ENCODE results near the gene BCHE. TPM values are rescaled to one million over a fixed set of nuclear protein-coding genes. Genes with fewer than 3 reads are reported as not detected.
A peak's percentile ranks its signal among the peaks of the same experiment; 100 is the strongest.

Gene BCHE
- polyA plus RNA-seq, 2 of the 4 experiments (the other 2 are of a cell fraction) = 2.8 to 5.5 TPM

- peak overlapping the region in 1 of 2 experiments; percentile 20; a peak in 1 of 6 replicates for H3K27ac ChIP-seq
- CTCF ChIA-PET = no interaction called here
- peak; percentile 59 to 66; a peak in 5 of 6 replicates for ATAC-seq
- DNase-seq (ENCODE audit: low read depth in 1 of 2, low spot score in 1 of 2) = peak; percentile 2
- TF ChIP-seq ELK1 (IDR thresholded peaks at IDR 0.05; ENCODE audit: low read depth, low read length) (no peak), RAD21 (conservative IDR thresholded peaks at IDR 0.05 in 1 of 2, IDR thresholded peaks at IDR 0.05 in 1 of 2) (no peak), TP53 (CRISPR knock-in tag; IDR thresholded peaks at IDR 0.05) (no peak), ZFP36 (IDR thresholded peaks at IDR 0.05; ENCODE audit: borderline replicate concordance, partially characterized antibody) (no peak), CHD4 (IDR thresholded peaks at IDR 0.05; ENCODE audit: borderline replicate concordance) (no peak), USF2 (IDR thresholded peaks at IDR 0.05) (no peak), REST (IDR thresholded peaks at IDR 0.05) (no peak), RARB (CRISPR knock-in tag; IDR thresholded peaks at IDR 0.05) (no peak), RNF2 (IDR thresholded peaks at IDR 0.05; ENCODE audit: borderline replicate concordance, low read depth) (no peak), GATA3 (IDR thresholded peaks at IDR 0.05; ENCODE audit: borderline replicate concordance) (no peak), SREBF2 (IDR thresholded peaks at IDR 0.05) (no peak), RFX5 (IDR thresholded peaks at IDR 0.05) (no peak), KDM5A (IDR thresholded peaks at IDR 0.05) (no peak), NPAS2 (CRISPR knock-in tag; IDR thresholded peaks at IDR 0.05; ENCODE audit: borderline replicate concordance) (no peak), PHF8 (IDR thresholded peaks at IDR 0.05; ENCODE audit: borderline replicate concordance, low read depth) (no peak), BHLHE40 (IDR thresholded peaks at IDR 0.05; ENCODE audit: low read depth, low read length) (no peak), SMC3 (IDR thresholded peaks at IDR 0.05) (no peak), EHF (CRISPR knock-in tag; IDR thresholded peaks at IDR 0.05) (no peak), BCL3 (IDR thresholded peaks at IDR 0.05) (no peak)
- H3K4me1 ChIP-seq = no peaks in the 10 kb centered on the region
- 2% methylated on average over 8 of the region's 8 CpGs for WGBS (ENCODE audit: missing lambda C conversion rate)
- peak overlapping the region; percentile 63 for H3K4me2 ChIP-seq
- H3K9me3 ChIP-seq = no peaks in the 10 kb centered on the region
- POLR2A ChIA-PET = no interaction called here
- peak overlapping the region; percentile 42 for H3K4me3 ChIP-seq
- FAIRE-seq = no peak
Measured at GRCh38 chr3:165883863-165884478, 46.7 kb upstream of the BCHE start.

DNA sequence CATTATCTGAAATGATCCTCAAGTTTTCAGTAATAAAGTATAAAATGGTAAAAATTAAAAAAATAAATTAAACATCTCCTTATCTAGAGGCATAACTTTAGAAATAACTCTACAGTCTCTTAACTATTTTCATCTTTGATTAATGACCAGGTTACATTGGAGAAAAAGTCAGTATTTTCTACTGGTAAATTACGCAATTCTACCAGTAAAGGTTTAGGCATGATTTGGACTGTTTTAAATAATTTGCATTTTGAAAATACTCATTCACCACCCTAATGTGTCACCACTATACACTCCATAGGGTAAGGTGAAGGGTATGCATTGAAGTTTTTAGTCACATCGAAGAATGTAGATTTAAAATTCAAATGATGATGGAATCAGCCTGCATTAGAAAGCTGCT, 45.9 kb upstream of the BCHE start:
- 77% methylated on average over 2 of the region's 2 CpGs for WGBS (ENCODE audit: missing lambda C conversion rate)
- TF ChIP-seq CEBPB (IDR thresholded peaks at IDR 0.05) = peak in 1 of 2 experiments; percentile 17; a peak in 1 of 4 replicates
- no peak for TF ChIP-seq HOXA7 (CRISPR knock-in tag; IDR thresholded peaks at IDR 0.05)
- ATAC-seq (no peak), DNase-seq (ENCODE audit: low read depth in 1 of 2, low spot score in 1 of 2) (no peak), FAIRE-seq (no peak)
- Histone ChIP-seq H3K4me2 (peak overlapping the region; percentile 63; the same call in 2 of the 3 replicates), H3K27ac (no peak overlapping the region), H3K9me3 (no peaks in the 10 kb centered on the region), H3K4me3 (no peak overlapping the region), H3K4me1 (no peaks in the 10 kb centered on the region)
- ChIA-PET POLR2A (no interaction called here), CTCF (no interaction called here)
